ENCODE data around the gene SLC1A7.

DNA sequence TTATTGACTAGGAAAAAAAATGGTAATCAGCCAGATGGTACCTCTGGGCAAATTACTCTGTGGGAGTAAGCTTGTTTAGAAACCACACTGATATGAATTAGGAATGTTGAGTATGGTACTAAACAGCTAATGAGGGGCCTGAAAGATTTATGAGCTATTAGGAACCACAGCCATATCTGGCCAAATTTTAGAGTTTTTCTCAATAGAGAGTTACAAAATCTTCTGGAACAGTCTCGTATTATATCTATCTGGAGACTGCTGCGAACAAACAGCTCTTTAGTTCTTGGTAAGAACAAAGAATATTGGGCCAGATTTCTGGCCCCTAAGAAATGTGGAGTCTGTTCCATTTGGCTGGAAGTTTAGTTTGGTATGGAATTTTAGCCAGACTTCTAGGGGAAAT lies 85.3 kb downstream of the SLC1A7 start:
- TF ChIP-seq GATA2 (IDR thresholded peaks at IDR 0.05; ENCODE audit: low read depth, low read length) (no peak), GATA3 (IDR thresholded peaks at IDR 0.05; ENCODE audit: low read depth, low read length) (no peak)

Data from SH-SY5Y (cell line).